ENCODE results near the gene TATDN3. TPM values are rescaled to one million over a fixed set of nuclear protein-coding genes. Genes with fewer than 3 reads are reported as not detected.

The TATDN3 gene
- total RNA-seq, 1 experiment from 2014 or later: 10.3 TPM

DNA sequence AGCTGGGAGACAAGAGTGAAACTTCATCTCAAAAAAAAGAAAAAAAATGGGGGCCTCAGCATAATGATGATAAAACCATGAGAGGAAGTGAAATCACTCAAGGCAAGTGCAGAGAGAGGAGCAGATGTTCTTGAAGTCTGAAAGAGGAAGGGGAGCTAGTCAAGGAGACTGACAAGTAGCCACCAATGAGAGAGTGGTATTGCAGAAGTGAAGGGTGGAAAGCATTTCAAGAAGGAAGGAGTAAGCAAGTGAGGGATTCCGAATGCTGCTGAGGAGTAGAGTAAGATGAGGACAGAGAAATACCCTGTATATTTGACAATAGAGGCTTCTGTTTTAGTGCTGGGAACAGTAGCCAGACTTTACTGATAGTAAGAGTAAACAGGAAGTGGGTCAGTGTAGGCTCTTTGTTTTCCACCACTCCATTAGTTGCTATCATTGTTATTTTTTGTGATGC, 2.9 kb downstream of the TATDN3 start:
- intact Hi-C loops (cut with micrococcal nuclease; ENCODE audit: unreplicated experiment): no loop called here
- H3K36me3 Mint-ChIP-seq (ENCODE audit: insufficient read depth, unreplicated experiment): peaks cover 26% of the 10 kb centered on the region
- H3K4me3 Mint-ChIP-seq (ENCODE audit: low read depth, unreplicated experiment): no peak overlapping the region
- H3K27me3 Mint-ChIP-seq (ENCODE audit: unreplicated experiment): no peaks in the 10 kb centered on the region
- TF ChIP-seq CTCF (IDR thresholded peaks at IDR 0.05; ENCODE audit: unreplicated experiment): no peak
- no peak for DNase-seq
- no peaks in the 10 kb centered on the region for H3K9me3 Mint-ChIP-seq (ENCODE audit: low read depth, unreplicated experiment)
- peak overlapping the region; percentile 5 for H3K27ac Mint-ChIP-seq (ENCODE audit: unreplicated experiment)
- no TSS peak for BruUV-seq (replicated peaks)
- CTCF ChIA-PET: interaction anchor here (1.7 kb wide), 1 partner anchor 20 kb away, joined by 4 read pairs; no protein-coding TSS in a partner anchor
- peaks cover 26% of the 10 kb centered on the region for H3K4me1 Mint-ChIP-seq (ENCODE audit: low read depth, unreplicated experiment)

DNA sequence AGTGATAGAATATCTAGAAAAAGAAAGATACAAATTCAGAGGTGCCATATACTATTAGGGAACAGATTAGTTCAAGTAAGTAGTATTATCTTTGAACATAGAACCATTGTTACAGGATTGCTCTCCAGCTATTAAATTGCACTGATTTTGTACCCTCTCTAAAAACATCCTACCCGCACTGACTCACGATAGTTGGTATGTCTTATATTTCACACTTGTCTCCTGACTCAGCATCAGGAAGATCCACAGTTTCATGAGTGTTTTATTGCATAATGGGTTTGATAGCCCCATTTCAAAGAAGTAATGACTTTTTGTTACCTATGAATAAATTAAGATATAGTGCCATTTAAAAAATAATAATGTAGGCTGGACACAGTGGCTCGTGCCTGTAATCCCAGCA, 6.0 kb downstream of the TATDN3 start:
- Mint-ChIP-seq H3K27ac (ENCODE audit: unreplicated experiment) (no peak overlapping the region), H3K4me1 (ENCODE audit: low read depth, unreplicated experiment) (peaks cover 22% of the 10 kb centered on the region), H3K27me3 (ENCODE audit: unreplicated experiment) (no peaks in the 10 kb centered on the region), H3K36me3 (ENCODE audit: insufficient read depth, unreplicated experiment) (peaks cover 5% of the 10 kb centered on the region), H3K9me3 (ENCODE audit: low read depth, unreplicated experiment) (no peaks in the 10 kb centered on the region), H3K4me3 (ENCODE audit: low read depth, unreplicated experiment) (no peak overlapping the region)
- CTCF ChIA-PET: no interaction called here
- no TSS peak for BruUV-seq (replicated peaks)
- no peak for TF ChIP-seq CTCF (IDR thresholded peaks at IDR 0.05; ENCODE audit: unreplicated experiment)
- no peak for DNase-seq
- intact Hi-C loops (cut with micrococcal nuclease; ENCODE audit: unreplicated experiment): no loop called here

DNA sequence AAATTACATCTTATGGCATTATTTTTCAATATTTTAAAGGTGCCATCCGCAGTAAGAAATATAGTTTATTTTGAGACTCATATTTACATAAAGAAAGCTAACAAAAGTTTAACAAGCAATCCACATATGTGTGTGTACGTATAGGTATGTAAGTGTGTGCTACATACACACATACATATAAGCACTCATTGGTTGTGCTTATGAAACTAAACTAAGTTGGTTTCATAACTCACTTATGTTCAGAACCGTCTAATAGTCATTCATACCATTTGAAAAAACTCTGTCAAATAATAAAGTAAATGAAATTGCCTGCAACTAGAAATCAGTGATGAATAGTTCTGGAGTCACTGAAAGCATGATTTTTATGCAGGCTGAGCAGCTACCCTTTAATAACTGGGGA, 14.1 kb downstream of the TATDN3 start:
- no peak for TF ChIP-seq CTCF (IDR thresholded peaks at IDR 0.05; ENCODE audit: unreplicated experiment)
- no peak for DNase-seq
- no peaks in the 10 kb centered on the region for H3K36me3 Mint-ChIP-seq (ENCODE audit: insufficient read depth, unreplicated experiment)
- no peaks in the 10 kb centered on the region for H3K27me3 Mint-ChIP-seq (ENCODE audit: unreplicated experiment)
- no peaks in the 10 kb centered on the region for H3K9me3 Mint-ChIP-seq (ENCODE audit: low read depth, unreplicated experiment)
- no peak overlapping the region for H3K27ac Mint-ChIP-seq (ENCODE audit: unreplicated experiment)
- no peak overlapping the region for H3K4me3 Mint-ChIP-seq (ENCODE audit: low read depth, unreplicated experiment)
- no peaks in the 10 kb centered on the region for H3K4me1 Mint-ChIP-seq (ENCODE audit: low read depth, unreplicated experiment)
- CTCF ChIA-PET: interaction anchor here (0.7 kb wide), 1 partner anchor 123 kb away, joined by 5 read pairs; no protein-coding TSS in a partner anchor
- no TSS peak for BruUV-seq (replicated peaks)
- intact Hi-C loops (cut with micrococcal nuclease; ENCODE audit: unreplicated experiment): no loop called here

DNA sequence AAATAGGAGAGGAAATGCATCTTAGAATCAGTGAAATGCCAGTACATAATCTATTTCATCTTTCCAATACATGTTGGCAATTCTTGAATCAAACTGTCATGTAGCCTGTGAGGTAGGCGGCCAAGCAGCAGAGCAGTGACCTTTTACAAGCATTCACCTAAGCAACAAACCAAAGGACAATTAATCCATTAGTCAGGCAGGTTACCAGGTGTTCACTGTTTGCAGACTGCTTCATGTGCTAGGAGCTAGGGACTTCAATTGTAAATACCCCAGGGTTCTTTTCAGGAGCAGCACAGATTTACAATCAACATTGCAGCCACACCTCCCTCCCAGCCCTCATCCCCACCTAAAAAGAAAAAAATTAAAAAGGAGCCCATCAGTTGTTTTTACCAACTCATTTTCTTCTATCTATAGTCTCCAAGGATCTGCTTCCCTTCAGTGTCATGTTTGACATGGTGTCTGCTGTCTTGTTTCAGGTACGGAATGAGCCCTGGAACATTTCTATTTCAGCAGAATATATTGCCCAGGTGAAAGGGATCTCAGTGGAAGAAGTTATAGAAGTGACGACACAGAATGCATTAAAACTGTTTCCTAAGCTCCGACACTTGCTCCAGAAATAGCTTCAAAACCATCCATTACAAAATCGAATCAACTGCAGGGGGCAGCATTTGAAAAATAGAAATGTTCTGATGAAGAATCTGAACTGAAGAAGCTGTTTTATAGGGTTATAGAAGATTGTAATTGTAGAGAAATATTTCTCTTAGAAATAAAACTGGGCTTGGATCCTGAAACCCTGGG, 23.0 kb downstream of the TATDN3 start:
- Mint-ChIP-seq H3K36me3 (ENCODE audit: insufficient read depth, unreplicated experiment) (no peaks in the 10 kb centered on the region), H3K27me3 (ENCODE audit: unreplicated experiment) (no peaks in the 10 kb centered on the region), H3K27ac (ENCODE audit: unreplicated experiment) (no peak overlapping the region), H3K9me3 (ENCODE audit: low read depth, unreplicated experiment) (no peaks in the 10 kb centered on the region), H3K4me1 (ENCODE audit: low read depth, unreplicated experiment) (peaks cover 9% of the 10 kb centered on the region), H3K4me3 (ENCODE audit: low read depth, unreplicated experiment) (no peak overlapping the region)
- DNase-seq: peak; percentile 47
- TF ChIP-seq CTCF (IDR thresholded peaks at IDR 0.05; ENCODE audit: unreplicated experiment): peak; percentile 28
- no TSS peak for BruUV-seq (replicated peaks)
- CTCF ChIA-PET: interaction anchor here (0.6 to 1.9 kb wide), 13 partner anchors 13 to 181 kb away, joined by 3 to 19 read pairs (median 4); partner anchors contain the start of gene FLVCR1
- intact Hi-C loops (cut with micrococcal nuclease; ENCODE audit: unreplicated experiment): loop anchor here (1.0 to 5.0 kb wide), 4 partner anchors 44 to 198 kb away; partner anchors contain the start of gene FLVCR1
